HepG2 (cell line): ENCODE measurements around the gene EHD1. TPM values are rescaled to one million over a fixed set of nuclear protein-coding genes. Genes with fewer than 3 reads are reported as not detected.

Experiments
- ASH2L ChIP-seq: fragments of 300-600, 200-600 bp; sonication (generic); IDR thresholded peaks from 2 replicates; pipeline ENCODE4 v1.7.0; 2017; ENCODE audit warnings: low read depth, mild to moderate bottlenecking, moderate library complexity, mixed read lengths, low read length; ENCODE audit not compliant: insufficient read length
- ESRRA ChIP-seq: sonication (generic); formaldehyde crosslinking; IDR thresholded peaks from 2 replicates; pipeline ENCODE4 v1.5.1; 2020; ENCODE audit warnings: mild to moderate bottlenecking, low read depth, missing genetic modification reagents
- FOXA3 ChIP-seq: IDR thresholded peaks from 2 replicates; pipeline ENCODE4 v1.6.1; 2016; ENCODE audit warnings: missing genetic modification reagents, missing compliant biosample characterization
- PCBP2 ChIP-seq: fragments of 200-400 bp; formaldehyde crosslinking; optimal IDR thresholded peaks from 2 replicates; pipeline ENCODE3; 2018; ENCODE audit warnings: low read length, low read depth; ENCODE audit not compliant: poor library complexity, severe bottlenecking
- ZBTB3 ChIP-seq: sonication (generic); formaldehyde crosslinking; IDR thresholded peaks from 2 replicates; pipeline ENCODE4 v1.4.0; 2020; ENCODE audit warnings: low read depth, mild to moderate bottlenecking, moderate library complexity, missing genetic modification reagents, borderline replicate concordance
- ZBTB42 ChIP-seq: sonication (generic); formaldehyde crosslinking; IDR thresholded peaks from 2 replicates; pipeline ENCODE4 v1.5.0; 2020; ENCODE audit warnings: mild to moderate bottlenecking, missing genetic modification reagents
- ZNF225 ChIP-seq: sonication (generic); formaldehyde crosslinking; IDR thresholded peaks from 2 replicates; pipeline ENCODE4 v1.4.0; 2020; ENCODE audit warnings: mild to moderate bottlenecking, missing genetic modification reagents
- ZNF333 ChIP-seq: sonication (generic); formaldehyde crosslinking; IDR thresholded peaks from 2 replicates; pipeline ENCODE4 v1.4.0; 2020; ENCODE audit warnings: mild to moderate bottlenecking, missing genetic modification reagents, borderline replicate concordance
- ZNF800 ChIP-seq: sonication (generic); formaldehyde crosslinking; IDR thresholded peaks from 2 replicates; pipeline ENCODE4 v1.4.0; 2020; ENCODE audit warnings: missing genetic modification reagents
- polyA plus RNA-seq, 8 experiments: library from polyadenylated mRNA; depleted of rRNA in 3 of 8; stranded (reverse) in 7 of 8; unstranded in 1 of 8; fragments of >200 nt; fragmentation: Illumina TruSeq in 4 of 8; extraction: Trizol in 4 of 8; gene quantifications; 2 replicates each; pipeline versions ENCODE4 v1.2.1 to v1.2.3, GENCODE V29; 2011 to 2016; ENCODE audit warnings: low read depth in 4 of 8, missing spikeins in 1 of 8, mixed read lengths in 1 of 8; ENCODE audit not compliant: insufficient read depth in 1 of 8
- total RNA-seq, 5 experiments: library from RNA; depleted of rRNA; stranded (reverse); fragments of >200 nt; fragmentation: Illumina TruSeq; extraction: Trizol; gene quantifications; 2 replicates each; pipeline ENCODE4 v1.2.3, GENCODE V29; 2016; ENCODE audit warnings: low read depth in 1 of 5
- TF ChIP-seq, protein P1 (sequence below): sonication (generic); formaldehyde crosslinking; IDR thresholded peaks from 2 replicates; pipeline ENCODE4 v1.8.1; 2023; ENCODE audit warnings: mild to moderate bottlenecking, missing genetic modification reagents
- TF ChIP-seq, protein P2 (sequence below): sonication (generic); formaldehyde crosslinking; IDR thresholded peaks from 2 replicates; pipeline ENCODE4 v1.4.0; 2020; ENCODE audit warnings: missing genetic modification reagents
- TF ChIP-seq, protein P3 (sequence below): sonication (generic); formaldehyde crosslinking; IDR thresholded peaks from 2 replicates; pipeline ENCODE4 v1.4.0; 2020; ENCODE audit warnings: mild to moderate bottlenecking, missing genetic modification reagents
- TF ChIP-seq, protein P4 (sequence below): sonication (generic); formaldehyde crosslinking; IDR thresholded peaks from 2 replicates; pipeline ENCODE4 v1.4.0; 2020; ENCODE audit warnings: missing genetic modification reagents
- TF ChIP-seq, protein P5 (sequence below): sonication (generic); formaldehyde crosslinking; IDR thresholded peaks from 2 replicates; pipeline ENCODE4 v1.9.0; 2022; ENCODE audit warnings: low read depth, missing genetic modification reagents
- TF ChIP-seq, protein P6 (sequence below): sonication (generic); formaldehyde crosslinking; IDR thresholded peaks from 2 replicates; pipeline ENCODE4 v1.5.1; 2020; ENCODE audit warnings: missing genetic modification reagents, mild to moderate bottlenecking, borderline replicate concordance

The EHD1 gene
- total and polyA plus RNA-seq, 2 of the 13 experiments (the other 11 are each of a cell fraction or from before 2014, with no cell fraction given): 23.6 to 26.6 TPM

DNA sequence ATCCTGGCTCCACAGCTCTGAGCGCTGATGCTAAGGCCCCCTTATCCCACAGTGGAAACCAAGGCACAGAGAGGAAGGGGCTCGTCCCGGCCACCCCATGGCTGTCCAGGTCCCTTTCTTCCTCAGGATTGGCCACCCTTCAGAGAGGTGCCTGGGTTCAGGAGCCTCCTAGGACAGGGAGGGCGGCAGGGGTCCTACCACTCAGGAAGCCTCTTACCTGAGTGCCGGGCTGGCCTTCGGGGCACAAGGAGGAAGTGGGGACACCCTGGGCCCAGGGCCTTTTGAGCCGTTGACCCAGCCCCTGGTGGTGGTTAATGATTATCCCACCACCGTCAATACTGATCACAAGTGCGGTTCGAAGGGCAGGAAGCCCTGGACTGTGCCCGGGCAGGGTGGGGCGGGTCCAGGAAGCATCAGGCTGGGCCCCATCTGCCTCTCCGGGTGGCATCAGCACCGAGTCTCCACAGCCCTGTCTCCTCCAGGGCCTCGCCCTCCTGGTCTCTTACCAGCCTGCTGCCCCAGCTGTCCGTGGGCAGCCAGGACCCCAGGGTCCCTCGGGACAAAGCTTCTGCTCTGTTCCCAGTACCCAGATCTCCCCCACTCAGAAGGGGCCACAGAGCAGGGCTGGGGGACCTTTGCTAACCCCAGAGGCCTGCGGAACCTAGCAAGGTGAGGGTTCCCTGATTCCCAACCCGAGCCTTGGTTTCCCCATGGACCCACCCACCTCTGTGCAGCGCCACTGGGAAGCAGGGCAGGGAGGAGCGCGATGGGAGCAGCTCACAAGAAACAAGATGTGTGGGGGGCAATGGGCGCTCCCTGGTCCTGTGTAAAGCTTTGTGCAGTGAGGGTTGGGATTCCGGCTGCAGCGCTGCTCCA lies 15.0 kb upstream of the EHD1 start (continued):
- TF ChIP-seq, protein P1, sequence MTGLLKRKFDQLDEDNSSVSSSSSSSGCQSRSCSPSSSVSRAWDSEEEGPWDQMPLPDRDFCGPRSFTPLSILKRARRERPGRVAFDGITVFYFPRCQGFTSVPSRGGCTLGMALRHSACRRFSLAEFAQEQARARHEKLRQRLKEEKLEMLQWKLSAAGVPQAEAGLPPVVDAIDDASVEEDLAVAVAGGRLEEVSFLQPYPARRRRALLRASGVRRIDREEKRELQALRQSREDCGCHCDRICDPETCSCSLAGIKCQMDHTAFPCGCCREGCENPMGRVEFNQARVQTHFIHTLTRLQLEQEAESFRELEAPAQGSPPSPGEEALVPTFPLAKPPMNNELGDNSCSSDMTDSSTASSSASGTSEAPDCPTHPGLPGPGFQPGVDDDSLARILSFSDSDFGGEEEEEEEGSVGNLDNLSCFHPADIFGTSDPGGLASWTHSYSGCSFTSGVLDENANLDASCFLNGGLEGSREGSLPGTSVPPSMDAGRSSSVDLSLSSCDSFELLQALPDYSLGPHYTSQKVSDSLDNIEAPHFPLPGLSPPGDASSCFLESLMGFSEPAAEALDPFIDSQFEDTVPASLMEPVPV (CRISPR knock-in tag): no peak
- TF ChIP-seq ZBTB3 (CRISPR knock-in tag) (peak; percentile 58), FOXA3 (CRISPR knock-in tag) (peak; percentile 71), ZNF225 (CRISPR knock-in tag) (peak; percentile 2; the same call in 1 of the 2 replicates), ZNF333 (CRISPR knock-in tag) (peak; percentile 27; the same call in 1 of the 2 replicates), ASH2L (no peak), ZBTB42 (CRISPR knock-in tag) (peak; percentile 49; the same call in 1 of the 2 replicates), ESRRA (CRISPR knock-in tag) (peak; percentile 68; the same call in 1 of the 2 replicates), PCBP2 (no peak), ZNF800 (CRISPR knock-in tag) (peak; percentile 65; the same call in 1 of the 2 replicates)
- TF ChIP-seq, protein P2, sequence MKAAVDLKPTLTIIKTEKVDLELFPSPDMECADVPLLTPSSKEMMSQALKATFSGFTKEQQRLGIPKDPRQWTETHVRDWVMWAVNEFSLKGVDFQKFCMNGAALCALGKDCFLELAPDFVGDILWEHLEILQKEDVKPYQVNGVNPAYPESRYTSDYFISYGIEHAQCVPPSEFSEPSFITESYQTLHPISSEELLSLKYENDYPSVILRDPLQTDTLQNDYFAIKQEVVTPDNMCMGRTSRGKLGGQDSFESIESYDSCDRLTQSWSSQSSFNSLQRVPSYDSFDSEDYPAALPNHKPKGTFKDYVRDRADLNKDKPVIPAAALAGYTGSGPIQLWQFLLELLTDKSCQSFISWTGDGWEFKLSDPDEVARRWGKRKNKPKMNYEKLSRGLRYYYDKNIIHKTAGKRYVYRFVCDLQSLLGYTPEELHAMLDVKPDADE (CRISPR knock-in tag): no peak
- TF ChIP-seq, protein P3, sequence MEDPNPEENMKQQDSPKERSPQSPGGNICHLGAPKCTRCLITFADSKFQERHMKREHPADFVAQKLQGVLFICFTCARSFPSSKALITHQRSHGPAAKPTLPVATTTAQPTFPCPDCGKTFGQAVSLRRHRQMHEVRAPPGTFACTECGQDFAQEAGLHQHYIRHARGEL (CRISPR knock-in tag): no peak
- TF ChIP-seq, protein P4, sequence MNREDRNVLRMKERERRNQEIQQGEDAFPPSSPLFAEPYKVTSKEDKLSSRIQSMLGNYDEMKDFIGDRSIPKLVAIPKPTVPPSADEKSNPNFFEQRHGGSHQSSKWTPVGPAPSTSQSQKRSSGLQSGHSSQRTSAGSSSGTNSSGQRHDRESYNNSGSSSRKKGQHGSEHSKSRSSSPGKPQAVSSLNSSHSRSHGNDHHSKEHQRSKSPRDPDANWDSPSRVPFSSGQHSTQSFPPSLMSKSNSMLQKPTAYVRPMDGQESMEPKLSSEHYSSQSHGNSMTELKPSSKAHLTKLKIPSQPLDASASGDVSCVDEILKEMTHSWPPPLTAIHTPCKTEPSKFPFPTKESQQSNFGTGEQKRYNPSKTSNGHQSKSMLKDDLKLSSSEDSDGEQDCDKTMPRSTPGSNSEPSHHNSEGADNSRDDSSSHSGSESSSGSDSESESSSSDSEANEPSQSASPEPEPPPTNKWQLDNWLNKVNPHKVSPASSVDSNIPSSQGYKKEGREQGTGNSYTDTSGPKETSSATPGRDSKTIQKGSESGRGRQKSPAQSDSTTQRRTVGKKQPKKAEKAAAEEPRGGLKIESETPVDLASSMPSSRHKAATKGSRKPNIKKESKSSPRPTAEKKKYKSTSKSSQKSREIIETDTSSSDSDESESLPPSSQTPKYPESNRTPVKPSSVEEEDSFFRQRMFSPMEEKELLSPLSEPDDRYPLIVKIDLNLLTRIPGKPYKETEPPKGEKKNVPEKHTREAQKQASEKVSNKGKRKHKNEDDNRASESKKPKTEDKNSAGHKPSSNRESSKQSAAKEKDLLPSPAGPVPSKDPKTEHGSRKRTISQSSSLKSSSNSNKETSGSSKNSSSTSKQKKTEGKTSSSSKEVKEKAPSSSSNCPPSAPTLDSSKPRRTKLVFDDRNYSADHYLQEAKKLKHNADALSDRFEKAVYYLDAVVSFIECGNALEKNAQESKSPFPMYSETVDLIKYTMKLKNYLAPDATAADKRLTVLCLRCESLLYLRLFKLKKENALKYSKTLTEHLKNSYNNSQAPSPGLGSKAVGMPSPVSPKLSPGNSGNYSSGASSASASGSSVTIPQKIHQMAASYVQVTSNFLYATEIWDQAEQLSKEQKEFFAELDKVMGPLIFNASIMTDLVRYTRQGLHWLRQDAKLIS (CRISPR knock-in tag): no peak
- TF ChIP-seq, protein P5, sequence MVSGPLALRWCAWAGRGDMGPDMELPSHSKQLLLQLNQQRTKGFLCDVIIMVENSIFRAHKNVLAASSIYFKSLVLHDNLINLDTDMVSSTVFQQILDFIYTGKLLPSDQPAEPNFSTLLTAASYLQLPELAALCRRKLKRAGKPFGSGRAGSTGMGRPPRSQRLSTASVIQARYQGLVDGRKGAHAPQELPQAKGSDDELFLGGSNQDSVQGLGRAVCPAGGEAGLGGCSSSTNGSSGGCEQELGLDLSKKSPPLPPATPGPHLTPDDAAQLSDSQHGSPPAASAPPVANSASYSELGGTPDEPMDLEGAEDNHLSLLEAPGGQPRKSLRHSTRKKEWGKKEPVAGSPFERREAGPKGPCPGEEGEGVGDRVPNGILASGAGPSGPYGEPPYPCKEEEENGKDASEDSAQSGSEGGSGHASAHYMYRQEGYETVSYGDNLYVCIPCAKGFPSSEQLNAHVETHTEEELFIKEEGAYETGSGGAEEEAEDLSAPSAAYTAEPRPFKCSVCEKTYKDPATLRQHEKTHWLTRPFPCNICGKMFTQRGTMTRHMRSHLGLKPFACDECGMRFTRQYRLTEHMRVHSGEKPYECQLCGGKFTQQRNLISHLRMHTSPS: peak; percentile 99
- TF ChIP-seq, protein P6, sequence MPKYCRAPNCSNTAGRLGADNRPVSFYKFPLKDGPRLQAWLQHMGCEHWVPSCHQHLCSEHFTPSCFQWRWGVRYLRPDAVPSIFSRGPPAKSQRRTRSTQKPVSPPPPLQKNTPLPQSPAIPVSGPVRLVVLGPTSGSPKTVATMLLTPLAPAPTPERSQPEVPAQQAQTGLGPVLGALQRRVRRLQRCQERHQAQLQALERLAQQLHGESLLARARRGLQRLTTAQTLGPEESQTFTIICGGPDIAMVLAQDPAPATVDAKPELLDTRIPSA: peak; percentile 84; the same call in 1 of the 2 replicates
